Esophagus squamous epithelium (tissue), 4 donors: ENCODE data around the gene IPO8.

Experiments
- POLR2A ChIP-seq, 4 donors: fragments of 450-650 bp; IDR thresholded peaks; one replicate each; pipeline ENCODE4 v1.6.1; 2017; ENCODE audit warnings: antibody characterized with exemption in 4 of 4, mild to moderate bottlenecking in 4 of 4, moderate library complexity in 3 of 4
- TF ChIP-seq, protein P1 (sequence below), 6 experiments: fragments of 450-650 bp in 4 of 6; fragments of 200-600 bp in 2 of 6; sonication (generic) in 2 of 6; IDR thresholded peaks; one replicate each; pipeline ENCODE4 v1.5.1; 2016 to 2019; ENCODE audit warnings: antibody characterized with exemption in 6 of 6, mild to moderate bottlenecking in 4 of 6, moderate library complexity in 4 of 6

GRCh38 chr12:30706476-30706875, 10.8 kb upstream of the IPO8 start:
- no peak for TF ChIP-seq POLR2A (IDR thresholded peaks at IDR 0.05)
- TF ChIP-seq, protein P1, sequence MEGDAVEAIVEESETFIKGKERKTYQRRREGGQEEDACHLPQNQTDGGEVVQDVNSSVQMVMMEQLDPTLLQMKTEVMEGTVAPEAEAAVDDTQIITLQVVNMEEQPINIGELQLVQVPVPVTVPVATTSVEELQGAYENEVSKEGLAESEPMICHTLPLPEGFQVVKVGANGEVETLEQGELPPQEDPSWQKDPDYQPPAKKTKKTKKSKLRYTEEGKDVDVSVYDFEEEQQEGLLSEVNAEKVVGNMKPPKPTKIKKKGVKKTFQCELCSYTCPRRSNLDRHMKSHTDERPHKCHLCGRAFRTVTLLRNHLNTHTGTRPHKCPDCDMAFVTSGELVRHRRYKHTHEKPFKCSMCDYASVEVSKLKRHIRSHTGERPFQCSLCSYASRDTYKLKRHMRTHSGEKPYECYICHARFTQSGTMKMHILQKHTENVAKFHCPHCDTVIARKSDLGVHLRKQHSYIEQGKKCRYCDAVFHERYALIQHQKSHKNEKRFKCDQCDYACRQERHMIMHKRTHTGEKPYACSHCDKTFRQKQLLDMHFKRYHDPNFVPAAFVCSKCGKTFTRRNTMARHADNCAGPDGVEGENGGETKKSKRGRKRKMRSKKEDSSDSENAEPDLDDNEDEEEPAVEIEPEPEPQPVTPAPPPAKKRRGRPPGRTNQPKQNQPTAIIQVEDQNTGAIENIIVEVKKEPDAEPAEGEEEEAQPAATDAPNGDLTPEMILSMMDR (IDR thresholded peaks at IDR 0.05), result no peak
